ENCODE measurements around the gene NTHL1.

NTHL1 gene

GRCh38 chr16:2070576-2071453 lies 23.2 kb upstream of the NTHL1 start:
- TF ChIP-seq TAF1 (IDR thresholded peaks at IDR 0.05; ENCODE audit: borderline replicate concordance, insufficient read depth, low read length), result no peak
- no peak for TF ChIP-seq POLR2AphosphoS5 (IDR thresholded peaks at IDR 0.05; ENCODE audit: low read depth, low read length)
- no peak for TF ChIP-seq SIN3A (IDR thresholded peaks at IDR 0.05; ENCODE audit: borderline replicate concordance, insufficient read depth, low read length)
- no peak for TF ChIP-seq FOXP2 (optimal IDR thresholded peaks at IDR 0.05; ENCODE audit: borderline replicate concordance, extremely low read depth, extremely low read length, insufficient read depth)
- TF ChIP-seq REST (IDR thresholded peaks at IDR 0.05; ENCODE audit: insufficient read depth in 1 of 2, low read depth in 2 of 2, low read length in 2 of 2), result no peak

- no peak for TF ChIP-seq TAF1 (IDR thresholded peaks at IDR 0.05; ENCODE audit: borderline replicate concordance, insufficient read depth, low read length)
- TF ChIP-seq POLR2AphosphoS5 (IDR thresholded peaks at IDR 0.05; ENCODE audit: low read depth, low read length), result no peak
- TF ChIP-seq SIN3A (IDR thresholded peaks at IDR 0.05; ENCODE audit: borderline replicate concordance, insufficient read depth, low read length), result no peak
- no peak for TF ChIP-seq FOXP2 (optimal IDR thresholded peaks at IDR 0.05; ENCODE audit: borderline replicate concordance, extremely low read depth, extremely low read length, insufficient read depth)
- TF ChIP-seq REST (IDR thresholded peaks at IDR 0.05; ENCODE audit: insufficient read depth in 1 of 2, low read depth in 2 of 2, low read length in 2 of 2), result no peak
Measured at GRCh38 chr16:2066139-2066538, 18.5 kb upstream of the NTHL1 start.

GRCh38 chr16:2064368-2064945 lies 16.8 kb upstream of the NTHL1 start:
- TF ChIP-seq FOXP2 (optimal IDR thresholded peaks at IDR 0.05; ENCODE audit: borderline replicate concordance, extremely low read depth, extremely low read length, insufficient read depth), result no peak
- TF ChIP-seq REST (IDR thresholded peaks at IDR 0.05; ENCODE audit: insufficient read depth in 1 of 2, low read depth in 2 of 2, low read length in 2 of 2), result no peak
- TF ChIP-seq SIN3A (IDR thresholded peaks at IDR 0.05; ENCODE audit: borderline replicate concordance, insufficient read depth, low read length), result no peak
- no peak for TF ChIP-seq POLR2AphosphoS5 (IDR thresholded peaks at IDR 0.05; ENCODE audit: low read depth, low read length)
- TF ChIP-seq TAF1 (IDR thresholded peaks at IDR 0.05; ENCODE audit: borderline replicate concordance, insufficient read depth, low read length), result no peak

GRCh38 chr16:2063861-2064260 lies 16.2 kb upstream of the NTHL1 start:
- TF ChIP-seq TAF1 (IDR thresholded peaks at IDR 0.05; ENCODE audit: borderline replicate concordance, insufficient read depth, low read length) (no peak), SIN3A (IDR thresholded peaks at IDR 0.05; ENCODE audit: borderline replicate concordance, insufficient read depth, low read length) (no peak), FOXP2 (optimal IDR thresholded peaks at IDR 0.05; ENCODE audit: borderline replicate concordance, extremely low read depth, extremely low read length, insufficient read depth) (no peak), POLR2AphosphoS5 (IDR thresholded peaks at IDR 0.05; ENCODE audit: low read depth, low read length) (no peak)

- TF ChIP-seq REST (IDR thresholded peaks at IDR 0.05; ENCODE audit: insufficient read depth in 1 of 2, low read depth in 2 of 2, low read length in 2 of 2) (no peak), SIN3A (IDR thresholded peaks at IDR 0.05; ENCODE audit: borderline replicate concordance, insufficient read depth, low read length) (no peak), FOXP2 (optimal IDR thresholded peaks at IDR 0.05; ENCODE audit: borderline replicate concordance, extremely low read depth, extremely low read length, insufficient read depth) (no peak), TAF1 (IDR thresholded peaks at IDR 0.05; ENCODE audit: borderline replicate concordance, insufficient read depth, low read length) (no peak), POLR2AphosphoS5 (IDR thresholded peaks at IDR 0.05; ENCODE audit: low read depth, low read length) (no peak)
Measured at GRCh38 chr16:2062801-2063200, 15.2 kb upstream of the NTHL1 start.
